Hippocampal formation (tissue), 2 donors: ENCODE measurements around the gene PLP2.
"Not testable (repeated sequence)": the region's sequence is repeated elsewhere in the genome, so short reads cannot be mapped to it uniquely, and the experiment has no call there.

Experiments used
- DNase-seq, 2 donors: peaks; one replicate each; lab custom pipeline; 2025; lab: John Stamatoyannopoulos, UW

The PLP2 gene

DNA sequence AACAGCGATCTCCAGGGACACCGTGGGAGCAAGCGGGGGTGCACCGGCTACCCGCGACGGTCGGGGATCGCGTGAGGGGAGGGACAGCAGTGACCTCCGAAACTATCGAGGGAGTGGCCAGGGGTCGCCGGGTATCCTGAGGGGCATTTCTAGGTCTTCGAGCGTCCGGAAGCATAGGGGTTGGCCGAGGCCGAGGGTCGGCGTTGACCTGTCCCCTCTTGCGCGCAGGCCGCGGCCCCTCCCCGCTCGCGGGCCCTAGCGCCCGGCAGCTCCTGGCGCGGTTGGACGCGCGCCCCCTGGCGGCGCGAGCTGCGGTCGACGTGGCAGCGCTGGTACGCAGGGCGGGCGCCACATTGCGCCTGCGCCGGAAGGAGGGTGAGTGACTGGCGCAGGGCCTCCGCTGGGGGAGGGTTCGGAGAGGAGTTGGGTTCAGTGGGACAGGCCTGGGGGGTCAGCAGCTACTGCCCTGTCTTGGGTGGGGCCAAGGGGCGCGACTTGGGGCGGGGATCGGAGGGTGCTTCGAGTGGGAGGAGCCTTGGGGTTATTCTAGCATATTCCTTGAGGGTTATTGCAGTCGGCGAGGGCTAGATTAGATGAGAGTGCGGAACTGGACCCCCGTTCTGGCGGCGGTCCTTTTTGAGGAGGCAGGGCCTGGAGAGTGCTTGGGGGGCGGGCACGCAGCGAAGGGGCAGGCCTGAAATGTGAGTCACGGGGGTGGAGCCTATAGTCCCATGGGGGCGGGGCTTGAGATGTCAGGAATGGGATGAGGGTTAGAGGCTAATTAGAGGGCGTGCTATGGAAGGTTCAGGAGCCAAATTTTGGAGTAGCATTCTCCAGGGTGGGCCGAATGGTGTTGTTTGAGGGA is 7.9 kb upstream of the PLP2 start:
- DNase-seq: peak; percentile 75 to 85

GRCh38 chrX:49164589-49165360 is 6.9 kb upstream of the PLP2 start:
- DNase-seq: no peak

- DNase-seq: peak in 1 of 2 donors; percentile 52
Observed at GRCh38 chrX:49165901-49166881, 5.5 kb upstream of the PLP2 start.

- peak in 1 of 2 donors; percentile 16 for DNase-seq
Observed at GRCh38 chrX:49166914-49167739, 4.6 kb upstream of the PLP2 start.

DNA sequence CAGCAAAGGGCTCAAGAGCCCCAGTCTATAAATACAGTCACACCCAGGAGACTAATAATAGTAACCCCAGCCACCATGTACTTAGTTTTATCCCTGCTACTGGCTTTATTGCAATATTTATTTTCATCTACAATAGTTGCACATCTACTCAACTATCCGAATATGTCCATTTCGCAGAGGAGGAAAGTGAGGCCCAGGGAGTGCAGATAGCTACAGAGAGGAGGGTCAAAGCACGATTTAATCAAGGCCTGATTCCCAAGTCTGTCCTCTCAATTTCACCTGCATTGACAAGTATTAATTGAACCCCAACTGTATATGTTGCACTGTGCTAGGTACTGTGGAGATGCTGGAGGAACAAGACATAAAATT is 4.0 kb upstream of the PLP2 start:
- DNase-seq: no peak

DNA sequence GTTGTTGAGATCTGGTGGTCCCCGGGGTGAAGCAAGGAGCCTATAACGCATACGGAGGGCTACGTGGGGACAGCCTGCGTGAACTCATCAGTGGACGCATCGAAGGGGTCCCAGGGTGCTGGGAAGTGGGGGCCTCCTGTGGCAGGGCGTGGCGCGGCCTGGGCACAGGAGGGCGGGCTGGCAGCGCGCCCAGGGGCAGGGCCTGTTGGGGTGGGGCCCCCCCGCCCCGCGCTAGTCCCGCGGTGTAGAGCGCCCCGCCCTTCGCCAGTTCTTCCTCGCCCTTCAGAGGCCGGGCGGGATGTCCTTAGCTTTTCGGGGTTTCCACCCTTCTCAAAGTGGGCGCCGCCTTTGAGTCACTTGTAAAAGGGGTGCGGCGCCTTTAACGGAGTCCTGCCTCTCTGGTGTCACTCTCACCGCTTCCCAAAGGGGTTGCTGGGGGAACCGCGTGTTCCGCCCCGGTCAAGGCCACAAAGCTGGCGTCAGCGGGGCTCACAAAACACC is 632 bp downstream of the PLP2 start:
- no peak for DNase-seq

DNA sequence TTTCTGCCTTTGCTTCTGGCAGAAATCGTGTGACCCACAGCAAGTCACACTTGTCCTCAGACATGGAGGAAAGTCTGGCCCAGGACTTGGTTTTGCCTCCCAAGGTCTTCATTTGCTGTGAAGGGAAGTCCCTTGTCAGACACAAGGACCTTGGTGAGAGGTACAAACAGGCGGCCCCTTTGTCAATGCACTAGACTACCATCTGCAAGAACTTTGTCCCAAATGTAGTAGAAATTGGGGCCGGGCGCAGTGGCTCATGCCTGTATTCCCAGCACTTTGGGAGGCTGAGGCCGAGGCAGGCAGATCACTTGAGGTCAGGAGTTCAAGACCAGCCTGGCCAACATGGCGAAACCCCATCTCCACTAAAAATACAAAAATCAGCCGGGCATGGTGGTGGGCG is 1.8 kb downstream of the PLP2 start:
- not testable (repeated sequence) for DNase-seq

DNA sequence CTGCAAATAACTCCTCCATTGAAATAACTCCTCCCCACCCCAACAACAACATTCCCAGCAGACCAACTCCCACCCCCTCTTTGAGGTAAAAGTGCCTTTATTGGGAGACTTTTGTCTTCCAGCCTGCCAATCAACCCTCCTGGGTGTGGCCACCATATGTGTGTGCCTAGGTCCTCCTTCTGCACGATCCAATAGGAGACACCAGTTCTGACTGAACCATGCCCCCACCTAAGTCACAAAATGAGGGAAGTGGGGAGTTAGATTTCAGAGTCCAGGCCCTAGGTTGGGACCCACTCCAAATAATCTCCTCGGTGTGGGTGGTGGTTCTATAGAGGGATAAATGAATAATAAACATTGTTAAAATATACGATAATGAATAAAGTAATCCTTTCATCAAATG is 3.0 kb downstream of the PLP2 start:
- no peak for DNase-seq

DNA sequence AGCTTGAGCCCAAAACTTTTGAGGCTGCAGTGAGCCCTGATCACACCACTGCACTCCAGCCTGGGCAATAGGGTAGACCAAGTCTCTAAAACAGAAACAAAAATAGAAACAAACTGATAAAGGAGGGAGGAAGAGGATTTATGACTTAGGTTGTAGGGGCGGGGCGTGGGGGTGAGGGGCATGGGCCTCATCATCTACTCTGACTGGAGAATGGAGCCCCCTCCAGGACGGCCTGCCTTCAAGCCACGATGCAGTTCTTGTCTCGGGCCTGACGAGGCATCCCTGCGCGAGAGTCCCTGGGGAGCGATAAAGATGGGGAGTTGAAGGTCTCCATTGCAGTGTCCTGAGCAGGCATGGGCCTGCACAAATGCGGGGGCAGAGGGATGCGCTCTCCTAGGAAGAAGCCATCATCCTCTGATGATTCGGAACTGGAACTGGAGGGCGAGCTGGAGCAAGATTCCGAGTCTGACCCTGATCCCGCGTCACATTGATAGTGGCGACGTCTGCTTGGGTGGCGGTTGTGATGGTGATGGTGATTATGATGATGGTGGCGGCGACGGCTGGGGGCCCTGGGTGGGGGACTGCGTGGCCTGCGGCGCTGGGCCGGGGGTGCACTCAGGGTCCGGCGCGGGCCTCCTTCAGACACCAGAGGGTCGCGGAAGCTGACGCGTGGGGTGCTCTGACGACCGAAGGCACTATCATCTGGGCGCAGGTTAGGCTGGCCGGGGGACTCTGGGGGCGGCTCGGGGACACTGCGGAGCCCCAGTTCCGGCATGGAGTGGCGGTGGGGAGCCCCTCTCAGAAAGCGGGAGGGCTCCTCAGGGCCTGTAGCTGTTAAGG is 4.0 kb downstream of the PLP2 start:
- no peak for DNase-seq

GRCh38 chrX:49176421-49177326 is 5.0 kb downstream of the PLP2 start:
- DNase-seq: no peak

DNA sequence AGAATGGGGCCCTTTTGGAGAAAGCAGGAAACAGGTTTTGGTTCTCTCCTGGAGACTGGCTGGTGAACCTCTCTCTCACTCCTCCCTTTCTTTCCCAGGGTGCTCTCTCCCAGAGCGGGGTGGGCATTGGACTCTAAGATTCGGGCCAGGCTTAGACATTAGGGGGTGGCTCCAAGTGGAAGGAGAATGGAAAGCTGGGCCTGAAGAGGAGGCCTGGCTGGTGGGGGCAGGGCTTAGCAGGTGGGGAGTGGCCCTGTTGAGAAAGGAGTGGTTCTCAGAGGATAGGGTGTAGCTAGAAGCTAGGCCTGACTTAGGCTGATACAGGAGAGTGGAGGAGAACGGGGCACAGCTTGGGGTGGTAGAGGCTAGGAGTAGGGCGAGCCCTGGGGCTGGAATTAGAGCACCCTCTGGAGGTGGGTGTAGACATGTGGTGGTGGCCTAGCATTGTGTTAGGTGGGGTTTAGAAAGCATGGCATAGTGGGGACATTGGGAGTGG is 5.7 kb downstream of the PLP2 start:
- DNase-seq: no peak

GRCh38 chrX:49177873-49178480 is 6.3 kb downstream of the PLP2 start:
- DNase-seq: no peak

GRCh38 chrX:49178537-49178936 is 6.8 kb downstream of the PLP2 start:
- no peak for DNase-seq

DNA sequence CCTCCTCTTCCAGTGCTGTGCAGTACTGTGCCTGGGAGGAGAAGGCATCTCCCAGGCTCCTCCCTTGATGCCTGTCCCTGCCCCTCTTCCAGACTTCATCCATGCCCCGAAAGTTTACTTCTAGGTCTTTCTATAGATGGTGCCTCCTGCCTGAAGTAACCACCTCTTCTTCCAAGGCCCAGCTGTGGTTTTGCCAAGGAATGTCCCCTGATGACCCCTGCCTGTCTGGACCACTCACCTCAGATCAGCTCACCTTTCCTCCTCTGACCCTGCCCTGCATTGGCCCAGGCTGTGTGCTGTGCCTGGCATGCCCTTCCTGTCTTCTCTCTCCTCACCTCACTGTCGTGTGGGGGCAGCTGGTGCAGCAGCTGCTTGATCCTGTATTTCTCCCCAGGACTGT is 7.7 kb downstream of the PLP2 start:
- no peak for DNase-seq

- no peak for DNase-seq
Observed at GRCh38 chrX:49183701-49184281, 12.1 kb downstream of the PLP2 start.

GRCh38 chrX:49184294-49185281 is 12.9 kb downstream of the PLP2 start:
- no peak for DNase-seq
